Hepatocyte (in vitro differentiated cells): ENCODE results near the gene PALD1.

Source experiments
- CTCF ChIP-seq: fragments of 200-600 bp; sonication (generic); IDR thresholded peaks from 2 replicates; pipeline ENCODE4 v1.5.1; 2016; ENCODE audit warnings: antibody characterized with exemption, mild to moderate bottlenecking; ENCODE audit not compliant: poor library complexity
- EZH2 ChIP-seq: fragments of 200-600 bp; sonication (generic); IDR thresholded peaks from 2 replicates; pipeline ENCODE4 v1.6.1; 2016; ENCODE audit warnings: antibody characterized with exemption, mild to moderate bottlenecking, borderline replicate concordance
- EZH2phosphoT487 ChIP-seq: fragments of 200-600 bp; sonication (generic); IDR thresholded peaks from one replicate; pipeline ENCODE4 v1.6.1; 2018; ENCODE audit warnings: antibody characterized with exemption, mild to moderate bottlenecking, low read depth, moderate library complexity; ENCODE audit not compliant: unreplicated experiment, severe bottlenecking

GRCh38 chr10:70480239-70480861, 1.8 kb downstream of the PALD1 start:
- TF ChIP-seq CTCF, result no peak
- no peak for TF ChIP-seq EZH2phosphoT487
- no peak for TF ChIP-seq EZH2
